ENCODE measurements around the gene SLC16A13.
A peak's percentile ranks its signal among the peaks of the same experiment; 100 is the strongest.
"Not testable (repeated sequence)": the region's sequence is repeated elsewhere in the genome, so short reads cannot be mapped to it uniquely, and the experiment has no call there.

SLC16A13 gene

GRCh38 chr17:7035591-7036368 lies at the start of gene SLC16A13:
Gene SLC16A13 (plus strand): TSS chr17:7036015. CDS start chr17:7036383, 368 bp downstream.
- DNase-seq = peak; percentile 99

- no peak for DNase-seq
Measured at GRCh38 chr17:6986676-6987075, 49.1 kb upstream of the SLC16A13 start.

GRCh38 chr17:6989779-6990178 lies 46.0 kb upstream of the SLC16A13 start:
- DNase-seq = no peak

- not testable (repeated sequence) for DNase-seq
Measured at GRCh38 chr17:6993613-6994056, 42.2 kb upstream of the SLC16A13 start.

- DNase-seq = no peak
Measured at GRCh38 chr17:6994118-6994598, 41.7 kb upstream of the SLC16A13 start.

- DNase-seq = no peak
Measured at GRCh38 chr17:6994666-6995256, 41.1 kb upstream of the SLC16A13 start.

GRCh38 chr17:6995500-6996255 lies 40.1 kb upstream of the SLC16A13 start, which contains the start of gene ALOX12:
Gene ALOX12 (plus strand): TSS chr17:6996049. CDS start chr17:6996118, 69 bp downstream.
- no peak for DNase-seq

- no peak for DNase-seq
Measured at GRCh38 chr17:6996256-6997011, 39.4 kb upstream of the SLC16A13 start.

- no peak for DNase-seq
Measured at GRCh38 chr17:6997171-6997570, 38.6 kb upstream of the SLC16A13 start.

- DNase-seq = no peak
Measured at GRCh38 chr17:6998855-6999508, 36.8 kb upstream of the SLC16A13 start.

- DNase-seq = peak in 1 of 2 donors; percentile 55
Measured at GRCh38 chr17:7001318-7001961, 34.4 kb upstream of the SLC16A13 start.

- DNase-seq = no peak
Measured at GRCh38 chr17:7002288-7003047, 33.3 kb upstream of the SLC16A13 start.

GRCh38 chr17:7003745-7004144 lies 32.1 kb upstream of the SLC16A13 start:
- DNase-seq = no peak

GRCh38 chr17:7004398-7005253 lies 31.2 kb upstream of the SLC16A13 start:
- peak; percentile 48 to 87 for DNase-seq

GRCh38 chr17:7005716-7006115 lies 30.1 kb upstream of the SLC16A13 start:
- DNase-seq = no peak

GRCh38 chr17:7007143-7007542 lies 28.7 kb upstream of the SLC16A13 start:
- no peak for DNase-seq

GRCh38 chr17:7010523-7010922 lies 25.3 kb upstream of the SLC16A13 start:
- DNase-seq = no peak

GRCh38 chr17:7011415-7011814 lies 24.4 kb upstream of the SLC16A13 start:
- DNase-seq = no peak

GRCh38 chr17:7011942-7012254 lies 23.9 kb upstream of the SLC16A13 start:
- DNase-seq = no peak
